Measurements from ENCODE around the gene SLC25A13.

GRCh38 chr7:96157856-96158255, 164.0 kb downstream of the SLC25A13 start:
- no peak for TF ChIP-seq SP2 (IDR thresholded peaks at IDR 0.05; ENCODE audit: low read length)
- TF ChIP-seq CTCF (IDR thresholded peaks at IDR 0.05; ENCODE audit: control extremely low read depth in 1 of 3, insufficient read depth in 1 of 3, low read depth in 1 of 3, low read length in 3 of 3), result no peak
- no peak for TF ChIP-seq POLR2AphosphoS5 (IDR thresholded peaks at IDR 0.05; ENCODE audit: low read depth, low read length)
- no peak for TF ChIP-seq CHD2 (IDR thresholded peaks at IDR 0.05; ENCODE audit: low read length)
- TF ChIP-seq JUND (IDR thresholded peaks at IDR 0.05; ENCODE audit: low read length), result no peak
- no peak for TF ChIP-seq EP300 (IDR thresholded peaks at IDR 0.05; ENCODE audit: borderline replicate concordance in 1 of 2, low read depth in 2 of 2, low read length in 2 of 2)
- TF ChIP-seq GABPA (IDR thresholded peaks at IDR 0.05; ENCODE audit: borderline replicate concordance, insufficient read depth, low read length), result no peak
- no peak for TF ChIP-seq POLR2A (IDR thresholded peaks at IDR 0.05; ENCODE audit: control extremely low read depth in 1 of 2, low read depth in 2 of 2, low read length in 2 of 2)
- no peak for TF ChIP-seq CREB1 (IDR thresholded peaks at IDR 0.05)
- no peak for TF ChIP-seq TAF1 (IDR thresholded peaks at IDR 0.05; ENCODE audit: low read depth, low read length)
- no peak for TF ChIP-seq MAX (IDR thresholded peaks at IDR 0.05)

All from H1 (cell line).